Measurements from ENCODE around the gene RFX3.

Gene RFX3

GRCh38 chr9:3475300-3476020 lies 50.3 kb downstream of the RFX3 start:
- DNase-seq = no peak

GRCh38 chr9:3474821-3475220 lies 51.0 kb downstream of the RFX3 start:
- DNase-seq = no peak

DNA sequence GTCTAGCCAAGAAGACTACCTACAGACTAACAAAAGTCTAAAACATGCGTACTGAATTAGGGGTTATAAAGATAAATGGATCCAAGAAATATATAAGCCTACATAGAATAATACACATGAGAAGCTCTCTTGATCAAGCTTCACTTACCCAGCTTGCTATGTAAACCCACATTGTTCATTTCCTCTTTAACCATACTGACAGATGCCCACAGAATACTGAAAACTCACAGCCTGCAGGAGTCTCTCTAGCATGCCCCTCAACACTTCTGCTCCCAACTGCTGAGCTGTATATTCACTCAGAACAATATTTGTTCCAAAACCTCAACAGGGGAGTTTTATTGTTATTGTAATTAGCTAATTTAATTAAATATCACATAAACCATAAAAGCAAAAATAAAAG lies 52.4 kb downstream of the RFX3 start:
- DNase-seq = peak; percentile 33

- DNase-seq = no peak
These were observed 53.9 kb downstream of the RFX3 start for GRCh38 chr9:3471883-3472282.

- DNase-seq = no peak
These were observed 57.2 kb downstream of the RFX3 start for GRCh38 chr9:3468421-3469205.

DNA sequence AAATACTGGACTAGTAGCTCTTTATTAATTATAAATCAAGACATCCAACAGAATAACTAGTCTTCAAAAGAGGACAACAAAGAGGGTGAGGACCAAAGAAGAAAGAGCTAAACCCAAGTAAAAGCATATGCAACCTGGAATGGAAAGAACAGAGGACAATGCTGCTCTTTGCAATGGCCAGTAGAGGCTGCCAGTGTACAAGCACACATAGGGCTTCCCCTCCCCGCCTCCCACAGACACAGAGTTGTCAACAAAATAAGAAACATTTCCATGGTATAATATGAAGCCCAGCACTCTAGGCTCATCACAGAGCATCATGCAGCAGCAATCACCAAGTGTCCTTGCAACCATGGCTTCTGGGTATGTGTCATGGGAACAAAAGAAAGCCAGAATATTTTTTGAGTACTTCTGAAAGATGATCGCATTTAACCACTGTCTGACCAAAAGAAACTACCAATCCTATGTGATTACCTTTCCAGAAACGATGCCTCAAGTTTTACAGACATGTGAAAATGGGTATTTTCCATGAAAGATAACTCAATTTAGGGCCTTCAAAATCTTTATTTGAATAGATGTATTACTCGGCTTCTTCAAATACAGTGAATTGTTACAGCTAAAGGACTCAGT lies 58.1 kb downstream of the RFX3 start:
- DNase-seq = peak; percentile 37

DNA sequence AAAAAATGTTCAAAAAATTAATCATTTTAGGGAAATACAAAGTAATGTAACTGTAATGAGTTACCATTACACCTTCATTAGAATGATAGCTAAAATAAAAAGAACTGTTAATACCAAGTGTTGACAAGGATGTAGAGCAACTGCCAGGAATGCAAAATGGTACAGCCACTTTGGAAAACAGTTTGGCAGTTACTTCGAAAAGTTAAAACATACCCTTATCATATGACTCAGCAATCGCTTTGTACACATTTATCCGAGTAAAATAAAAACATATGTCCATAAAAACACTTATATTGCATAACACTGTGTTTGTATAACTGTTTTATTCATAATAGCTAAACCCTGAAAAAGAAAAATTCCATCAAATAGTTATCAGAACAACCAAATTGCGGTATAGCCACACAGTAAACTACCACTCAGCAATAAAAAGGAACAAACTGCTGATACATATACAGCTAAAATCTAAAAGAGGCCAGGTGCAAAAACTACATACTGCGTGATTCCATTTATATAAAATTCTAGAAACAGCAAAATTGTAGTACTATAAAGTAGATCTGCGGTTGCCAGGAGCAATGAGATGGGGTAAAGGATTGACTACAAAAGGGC lies 61.7 kb downstream of the RFX3 start:
- DNase-seq = no peak

DNA sequence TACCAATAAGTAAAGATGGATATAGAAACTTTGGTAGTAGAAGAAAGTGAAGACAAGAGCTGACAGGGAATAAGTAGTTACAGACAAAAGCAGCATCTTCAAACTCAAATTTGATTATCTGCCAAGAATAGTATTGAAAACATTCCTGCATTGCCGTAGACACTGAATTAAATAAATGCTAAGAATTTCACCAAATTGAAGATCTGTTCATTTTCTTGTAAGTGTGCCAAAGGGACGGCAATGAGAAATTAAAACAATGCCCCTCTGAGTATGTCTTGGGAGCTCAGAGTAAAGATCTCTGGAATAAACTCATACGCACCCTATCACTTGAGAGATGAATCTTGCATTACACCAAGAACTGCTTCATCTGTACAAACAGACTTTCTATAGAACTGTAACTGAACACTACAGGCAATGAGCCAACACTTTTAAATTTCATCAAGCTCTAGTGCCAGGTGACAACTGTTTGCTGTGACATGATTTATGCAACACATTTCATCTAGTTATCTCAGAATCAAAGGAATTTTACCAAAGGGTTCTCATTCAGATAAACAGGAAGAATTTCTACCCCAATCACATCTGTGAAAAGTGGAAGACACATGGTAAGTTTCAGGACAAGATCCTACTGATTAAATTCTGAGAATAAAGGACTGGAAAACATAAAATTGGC lies 66.9 kb downstream of the RFX3 start:
- DNase-seq = no peak

GRCh38 chr9:3457175-3457574 lies 68.6 kb downstream of the RFX3 start:
- DNase-seq = no peak

DNA sequence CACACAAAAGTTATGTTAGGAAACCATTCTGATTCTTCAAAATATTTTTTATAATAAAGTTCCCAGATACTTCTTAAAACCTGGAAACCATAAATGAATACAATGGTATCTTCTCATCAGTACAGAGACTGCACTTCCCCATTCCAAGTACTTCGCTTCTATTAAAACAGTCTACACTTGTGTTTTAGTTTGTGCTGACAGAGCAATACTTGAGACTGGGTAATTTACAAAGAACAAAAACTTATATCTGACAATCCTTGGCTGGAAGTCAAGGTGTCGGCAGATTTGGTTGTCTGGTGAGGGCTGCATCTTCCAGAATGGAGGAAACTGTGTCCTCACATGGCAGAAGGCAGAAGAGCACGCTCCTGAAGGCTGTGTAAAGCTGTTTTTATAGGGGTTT lies 70.1 kb downstream of the RFX3 start:
- no peak for DNase-seq

GRCh38 chr9:3455094-3455493 lies 70.7 kb downstream of the RFX3 start:
- no peak for DNase-seq

DNA sequence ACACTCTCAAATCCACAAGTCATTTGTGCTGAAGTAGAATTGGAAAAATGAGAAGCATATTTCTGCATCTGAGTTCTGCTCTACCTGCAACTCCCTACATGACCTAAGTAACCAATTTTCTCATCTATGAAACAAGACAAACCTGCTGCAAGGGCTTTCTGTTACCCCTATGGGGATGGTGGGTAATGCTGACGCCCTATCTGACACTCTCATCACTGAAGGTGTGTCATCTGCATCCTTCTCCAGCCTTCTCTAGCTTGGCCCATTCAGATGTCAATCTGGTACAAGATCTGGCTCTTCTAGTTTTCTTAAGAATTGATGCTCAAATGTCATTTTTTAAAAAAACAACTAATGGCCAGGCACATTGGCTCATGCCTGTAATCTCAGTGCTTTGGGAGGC lies 73.8 kb downstream of the RFX3 start:
- DNase-seq = no peak

GRCh38 chr9:3447788-3448187 lies 78.0 kb downstream of the RFX3 start:
- DNase-seq = no peak

GRCh38 chr9:3447143-3447542 lies 78.7 kb downstream of the RFX3 start:
- DNase-seq = no peak

DNA sequence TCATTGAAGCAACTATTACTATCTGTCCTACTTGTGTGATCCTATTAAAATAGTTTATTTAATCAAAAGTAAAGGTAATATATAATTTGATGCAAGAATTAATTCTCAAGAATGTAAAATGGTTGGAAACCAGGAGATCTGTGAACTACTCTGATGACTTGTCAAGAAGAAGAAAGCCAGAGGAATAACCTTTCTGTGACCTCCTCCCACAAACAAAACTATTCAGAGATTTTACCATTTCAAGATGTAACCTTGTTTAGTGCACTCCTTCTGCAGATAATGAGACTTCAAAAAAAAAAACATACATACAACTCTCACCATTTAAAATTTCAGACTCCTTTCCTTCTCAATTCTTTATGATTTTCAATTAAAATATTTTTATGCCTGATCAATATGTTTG lies 79.5 kb downstream of the RFX3 start:
- no peak for DNase-seq

GRCh38 chr9:3444016-3444415 lies 81.8 kb downstream of the RFX3 start:
- no peak for DNase-seq

- DNase-seq = peak; percentile 37
These were observed 84.5 kb downstream of the RFX3 start for GRCh38 chr9:3441197-3441816.

DNA sequence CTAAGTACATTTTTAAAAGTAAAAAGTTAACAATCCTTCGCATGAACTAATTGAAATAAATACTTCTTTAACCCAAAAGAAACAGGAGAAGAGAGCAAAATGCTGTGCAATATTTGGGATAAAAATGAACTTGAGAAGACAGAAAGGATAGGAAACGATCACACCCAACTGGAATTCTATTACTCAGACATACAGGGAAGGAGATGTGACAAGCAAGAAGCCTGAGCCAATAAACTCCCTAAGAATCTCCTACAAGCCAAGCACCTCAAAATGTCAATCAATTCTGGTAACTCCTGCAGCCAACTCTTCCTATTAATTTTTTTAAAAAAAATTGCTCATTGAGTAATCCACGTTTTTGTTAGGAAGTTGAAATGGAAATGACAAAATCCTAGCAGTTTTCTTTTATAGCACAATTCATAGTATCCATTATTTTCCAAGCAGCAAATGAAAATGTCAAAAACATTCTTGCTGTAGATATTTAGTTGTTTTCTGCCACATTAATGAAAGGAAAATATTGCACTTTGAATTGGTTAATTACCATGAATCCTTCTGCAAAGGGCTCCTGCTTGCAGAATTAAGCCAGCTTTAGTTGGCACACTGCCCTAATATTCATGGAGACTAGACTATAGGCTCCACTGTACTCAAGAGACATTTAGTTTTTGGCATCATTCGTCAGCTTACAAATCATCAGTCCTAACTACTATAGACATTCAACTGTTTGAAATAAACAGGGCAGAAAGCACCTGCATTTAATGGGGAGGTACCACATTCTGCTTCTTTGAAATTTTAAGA lies 89.0 kb downstream of the RFX3 start:
- DNase-seq = no peak

- no peak for DNase-seq
These were observed 90.1 kb downstream of the RFX3 start for GRCh38 chr9:3435732-3436131.

GRCh38 chr9:3434594-3434993 lies 91.2 kb downstream of the RFX3 start:
- DNase-seq = no peak

DNA sequence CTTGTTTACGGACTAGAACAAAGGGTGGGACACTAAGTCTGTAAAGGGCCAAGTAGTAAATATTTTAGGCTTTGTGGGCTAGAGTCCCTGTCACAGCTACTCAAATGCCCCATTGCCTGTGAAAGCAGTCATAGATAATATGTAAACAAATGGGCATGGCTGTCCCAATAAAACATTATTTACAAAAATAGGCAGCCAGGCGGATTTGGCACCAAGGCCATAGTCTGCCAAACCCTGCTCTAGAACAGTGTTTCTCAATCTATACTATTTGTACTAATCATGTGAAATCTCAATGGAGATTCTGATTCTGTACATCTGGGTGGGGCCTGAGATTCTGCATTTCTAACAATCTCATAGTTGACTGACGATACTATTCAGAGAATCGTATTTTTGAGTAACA lies 92.0 kb downstream of the RFX3 start:
- no peak for DNase-seq

DNA sequence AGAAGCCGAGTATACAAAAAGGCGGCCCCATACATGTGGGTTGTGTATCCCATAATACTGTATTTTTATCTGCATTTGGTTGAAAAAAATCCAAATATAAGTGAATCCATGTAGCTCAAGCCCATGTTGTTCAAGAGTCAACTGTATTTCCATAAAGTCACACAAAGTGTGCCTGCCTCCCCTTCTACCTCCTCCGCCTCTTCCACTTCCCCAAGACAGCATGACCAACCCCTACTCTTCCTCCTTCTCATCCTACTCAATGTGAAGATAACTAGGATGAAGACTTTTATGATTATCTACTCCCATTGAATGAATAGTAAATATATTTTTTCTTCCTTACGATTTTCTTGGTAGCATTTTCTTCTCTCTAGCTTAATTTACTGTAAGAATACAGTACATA lies 92.7 kb downstream of the RFX3 start:
- DNase-seq = no peak

Measured in GDM1 (cell line).